Measurements from ENCODE around the gene ABHD6.

DNA sequence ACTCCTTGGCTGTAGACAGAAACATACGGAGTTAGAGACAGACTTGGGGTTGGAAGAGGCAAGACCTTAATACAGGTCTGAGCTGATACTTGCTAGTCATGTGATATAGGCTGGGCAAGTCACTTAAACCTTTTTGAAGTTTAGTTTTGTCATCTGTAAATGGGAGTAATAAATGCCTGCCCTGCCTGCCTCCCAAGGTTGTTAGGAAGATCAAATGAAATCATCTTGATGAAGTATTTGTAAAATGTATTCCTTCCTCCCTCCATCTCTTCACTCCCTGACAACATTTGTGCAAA is 98.0 kb downstream of the ABHD6 start:
- no peak for TF ChIP-seq CTCF (IDR thresholded peaks at IDR 0.05)
- no peak for TF ChIP-seq POLR2AphosphoS5 (IDR thresholded peaks at IDR 0.05; ENCODE audit: low read depth, low read length)
- no peak for TF ChIP-seq TCF7L2 (IDR thresholded peaks at IDR 0.05; ENCODE audit: low read depth, low read length)
- no peak for TF ChIP-seq REST (IDR thresholded peaks at IDR 0.05; ENCODE audit: insufficient read depth in 1 of 2, low read depth in 2 of 2, low read length in 1 of 2)
- no peak for TF ChIP-seq SIN3A (IDR thresholded peaks at IDR 0.05; ENCODE audit: borderline replicate concordance, insufficient read depth, low read depth, low read length)

All from Panc1 (cell line).